ENCODE data around the gene ITK. TPM values are rescaled to one million over a fixed set of nuclear protein-coding genes. Genes with fewer than 3 reads are reported as not detected.
A peak's percentile ranks its signal among the peaks of the same experiment; 100 is the strongest.

Gene ITK
- total and polyA plus RNA-seq, 2 donors (not counting 1 experiment from before 2014, with no cell fraction given), result 0.75 to 1.1 TPM

GRCh38 chr5:157217289-157218024 lies 36.8 kb downstream of the ITK start:
- ChIA-PET POLR2A (interaction anchor here (1.1 kb wide), 1 partner anchor 75 kb away, joined by 3 read pairs; the partner anchor contains the start of gene MED7), CTCF (interaction anchor here (1.7 to 3.0 kb wide), 2 partner anchors 12 to 37 kb away, joined by 3 to 16 read pairs; no protein-coding TSS in a partner anchor)
- peaks cover 42 to 44% of the 10 kb centered on the region in 2 donors for H3K4me1 ChIP-seq (ENCODE audit: control insufficient read depth in 2 of 2, insufficient read depth in 2 of 2, low read length in 2 of 2)
- Mint-ChIP-seq H3K27me3 (no peaks in the 10 kb centered on the region), H3K4me3 (peak overlapping the region; percentile 49), H3K4me1 (peaks cover 59% of the 10 kb centered on the region), H3K27ac (peak overlapping the region; percentile 2), H3K9me3 (ENCODE audit: insufficient read depth) (no peaks in the 10 kb centered on the region)
- H3K79me2 ChIP-seq (ENCODE audit: control insufficient read depth, insufficient read depth, low read length), result no peaks in the 10 kb centered on the region
- H4K20me1 ChIP-seq (ENCODE audit: control insufficient read depth, insufficient read depth, low read length, poor library complexity, severe bottlenecking), result no peaks in the 10 kb centered on the region
- DNase-seq, result no peak
- no peaks in the 10 kb centered on the region for H3K27me3 ChIP-seq (replicated peaks in 1 of 4; ENCODE audit: control extremely low read depth in 1 of 4, control insufficient read depth in 3 of 4, insufficient read depth in 4 of 4, low read length in 3 of 4)
- TF ChIP-seq EZH2 (IDR thresholded peaks at IDR 0.05; ENCODE audit: borderline replicate concordance, insufficient read depth, low read depth, low read length, poor library complexity, severe bottlenecking) (no peak), CTCF (IDR thresholded peaks at IDR 0.05) (no peak)
- 46% methylated on average over 4 of the region's 5 CpGs for WGBS (ENCODE audit: insufficient coverage)
- no peak overlapping the region for H3K27ac ChIP-seq (ENCODE audit: low read length in 2 of 2)
- ATAC-seq (ENCODE audit: low read depth), result peak; percentile 11
- no peaks in the 10 kb centered on the region for H3K9me3 ChIP-seq (ENCODE audit: control extremely low read depth in 1 of 3, control insufficient read depth in 2 of 3, insufficient read depth in 1 of 3, low read length in 2 of 3)
- no peak overlapping the region for H3K9ac ChIP-seq (ENCODE audit: low read length)
- intact Hi-C loops (cut with micrococcal nuclease), result loop anchor here (5.0 kb wide), 2 partner anchors 35 to 45 kb away; no protein-coding TSS in a partner anchor
- peak overlapping the region; percentile 49 for H3K4me2 ChIP-seq (replicated peaks; ENCODE audit: low read depth, low read length, poor library complexity, severe bottlenecking)
- H3K4me3 ChIP-seq (ENCODE audit: control extremely low read depth in 1 of 5, extremely low read depth in 1 of 5, insufficient read depth in 1 of 5, low read depth in 2 of 5, low read length in 4 of 5), result no peak overlapping the region
- no peaks in the 10 kb centered on the region for H3K36me3 ChIP-seq (replicated peaks in 1 of 2; ENCODE audit: control extremely low read depth in 1 of 2, control insufficient read depth in 1 of 2, extremely low read depth in 1 of 2, insufficient read depth in 2 of 2, low read length in 1 of 2)
- peak overlapping the region; percentile 18 for H2AFZ ChIP-seq (ENCODE audit: insufficient read depth, low read depth, low read length, poor library complexity, severe bottlenecking)

Data from B cell (primary cell).